GM23338 (cell line): Measurements from ENCODE around the gene ST6GALNAC6.

Source experiments
- EZH2phosphoT487 ChIP-seq: fragments of 200-600 bp; sonication (generic); IDR thresholded peaks from one replicate; pipeline ENCODE4 v1.8.1; 2018; ENCODE audit warnings: antibody characterized with exemption; ENCODE audit not compliant: unreplicated experiment
- POLR2AphosphoS5 ChIP-seq: IDR thresholded peaks from 2 replicates; pipeline ENCODE4 v1.6.1; 2016; ENCODE audit warnings: antibody characterized with exemption, low read depth
- TF ChIP-seq, protein P1 (sequence below), 2 experiments: fragments of 200-600 bp in 1 of 2; sonication (generic) in 1 of 2; conservative IDR thresholded peaks; 2 replicates each; pipeline versions ENCODE4 v1.5.1 to v1.6.1; 2016 to 2017; ENCODE audit warnings: antibody characterized with exemption in 2 of 2, low read depth in 2 of 2, mild to moderate bottlenecking in 2 of 2, moderate library complexity in 1 of 2

DNA sequence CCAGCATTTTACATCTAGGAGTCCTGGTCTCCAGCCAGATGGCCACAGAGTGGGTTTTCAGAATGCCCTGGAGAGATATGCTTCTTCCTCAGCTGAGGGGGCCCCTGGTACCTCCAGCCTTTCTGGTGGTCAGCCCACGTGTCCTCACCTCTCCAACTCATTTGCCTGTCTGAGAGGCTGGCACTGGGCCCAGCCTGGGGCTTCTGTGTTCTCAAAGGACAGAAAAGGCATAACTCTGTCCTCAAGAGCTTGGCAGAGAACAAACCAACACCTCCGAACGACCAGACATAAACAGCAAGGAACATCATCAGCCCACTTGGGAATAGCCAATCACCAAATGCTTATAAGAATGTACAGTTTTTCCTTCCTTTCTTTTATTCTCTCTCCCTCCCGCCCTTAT lies 62.1 kb downstream of the ST6GALNAC6 start:
- TF ChIP-seq, protein P1, sequence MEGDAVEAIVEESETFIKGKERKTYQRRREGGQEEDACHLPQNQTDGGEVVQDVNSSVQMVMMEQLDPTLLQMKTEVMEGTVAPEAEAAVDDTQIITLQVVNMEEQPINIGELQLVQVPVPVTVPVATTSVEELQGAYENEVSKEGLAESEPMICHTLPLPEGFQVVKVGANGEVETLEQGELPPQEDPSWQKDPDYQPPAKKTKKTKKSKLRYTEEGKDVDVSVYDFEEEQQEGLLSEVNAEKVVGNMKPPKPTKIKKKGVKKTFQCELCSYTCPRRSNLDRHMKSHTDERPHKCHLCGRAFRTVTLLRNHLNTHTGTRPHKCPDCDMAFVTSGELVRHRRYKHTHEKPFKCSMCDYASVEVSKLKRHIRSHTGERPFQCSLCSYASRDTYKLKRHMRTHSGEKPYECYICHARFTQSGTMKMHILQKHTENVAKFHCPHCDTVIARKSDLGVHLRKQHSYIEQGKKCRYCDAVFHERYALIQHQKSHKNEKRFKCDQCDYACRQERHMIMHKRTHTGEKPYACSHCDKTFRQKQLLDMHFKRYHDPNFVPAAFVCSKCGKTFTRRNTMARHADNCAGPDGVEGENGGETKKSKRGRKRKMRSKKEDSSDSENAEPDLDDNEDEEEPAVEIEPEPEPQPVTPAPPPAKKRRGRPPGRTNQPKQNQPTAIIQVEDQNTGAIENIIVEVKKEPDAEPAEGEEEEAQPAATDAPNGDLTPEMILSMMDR (conservative IDR thresholded peaks at IDR 0.05; ENCODE audit: low read depth in 2 of 2): no peak
- no peak for TF ChIP-seq POLR2AphosphoS5
- TF ChIP-seq EZH2phosphoT487: no peak
